Measurements from ENCODE around the gene TRMT1L. TPM values are rescaled to one million over a fixed set of nuclear protein-coding genes. Genes with fewer than 3 reads are reported as not detected.
"Not testable (repeated sequence)": the region's sequence is repeated elsewhere in the genome, so short reads cannot be mapped to it uniquely, and the experiment has no call there.

TRMT1L gene
- polyA plus RNA-seq, result 17.3 to 34.5 TPM (median 22.2 TPM) in 3 replicates
- polyA plus RNA-seq (2011; ENCODE audit: low read depth), result 10.7 TPM
- polyA plus RNA-seq (2011; cell fraction: cytosol; rRNA removed), result 14.9 and 22.5 TPM in 2 replicates
- polyA plus RNA-seq (2011; cell fraction: nucleus; rRNA removed), result 20.5 and 29.4 TPM in 2 replicates
- 9.5 and 10.1 TPM in 2 replicates for polyA plus RNA-seq (2012; ENCODE audit: low replicate concordance)
- polyA minus RNA-seq, result 28.8 to 41.3 TPM (median 37.9 TPM) in 3 replicates
- 18.4 TPM for polyA minus RNA-seq (2011; cell fraction: cytosol; rRNA and poly(A)+ RNA removed)
- polyA minus RNA-seq (2011; cell fraction: nucleus; rRNA and poly(A)+ RNA removed), result 20.4 and 45.8 TPM in 2 replicates

GRCh38 chr1:185156854-185157598 is at the start of gene TRMT1L, which contains the start of gene SWT1:
Gene TRMT1L, minus strand, starts transcription at chr1:185156953. Its CDS starts 241 bp downstream, at chr1:185156712.
Gene SWT1, plus strand, starts transcription at chr1:185157167. Its CDS starts 3,675 bp downstream, at chr1:185160842.
- peak within 1 kb of the TSS; percentile 89 for H3K4me2 ChIP-seq (ENCODE audit: control insufficient read depth, extremely low read depth, insufficient read depth, low read depth, low read length)
- peaks cover 6% of the 10 kb centered on the region for H3K4me1 ChIP-seq (ENCODE audit: control insufficient read depth, extremely low read depth, insufficient read depth, low read length)
- no peaks in the 10 kb centered on the region for H4K20me1 ChIP-seq (ENCODE audit: control insufficient read depth, extremely low read depth, insufficient read depth, low read length)
- H3K27ac ChIP-seq (ENCODE audit: control insufficient read depth, insufficient read depth, low read length), result peak within 1 kb of the TSS; percentile 86
- H3K9me3 ChIP-seq (ENCODE audit: control insufficient read depth, low read depth, low read length), result no peaks in the 10 kb centered on the region
- TF ChIP-seq CTCF (optimal IDR thresholded peaks at IDR 0.05 in 1 of 3, IDR thresholded peaks at IDR 0.05 in 1 of 3, conservative IDR thresholded peaks at IDR 0.05 in 1 of 3; ENCODE audit: extremely low read depth in 1 of 3, insufficient read depth in 2 of 3, low read length in 3 of 3) (no peak), EZH2 (IDR thresholded peaks at IDR 0.05; ENCODE audit: low read length) (no peak)
- no peaks in the 10 kb centered on the region for H3K36me3 ChIP-seq (ENCODE audit: control insufficient read depth in 2 of 2, extremely low read depth in 1 of 2, insufficient read depth in 2 of 2, low read length in 2 of 2)
- dilution Hi-C loops (cut with MboI; ENCODE audit: extremely low pct_ligation_motif_present, low sequenced_read_pairs), result no loop called here
- H3K27me3 ChIP-seq (ENCODE audit: control insufficient read depth, extremely low read depth, insufficient read depth, low read length), result no peaks in the 10 kb centered on the region
- no peaks in the 10 kb centered on the region for H3K9me1 ChIP-seq (ENCODE audit: control insufficient read depth, extremely low read depth, insufficient read depth, low read length)
- FAIRE-seq, result peak; percentile 94
- peak; percentile 77 for DNase-seq (ENCODE audit: low read depth, low spot score)
- peak within 1 kb of the TSS; percentile 97 for H2AFZ ChIP-seq (ENCODE audit: control insufficient read depth, low read length)
- H3K9ac ChIP-seq (ENCODE audit: control insufficient read depth, extremely low read depth, insufficient read depth, low read length), result peak within 1 kb of the TSS; percentile 86
- H3K4me3 ChIP-seq (ENCODE audit: control insufficient read depth in 2 of 3, extremely low read depth in 1 of 3, insufficient read depth in 2 of 3, low read depth in 1 of 3, low read length in 3 of 3), result peak within 1 kb of the TSS; percentile 90 to 96 (median 95)
- H3K79me2 ChIP-seq (ENCODE audit: control insufficient read depth, insufficient read depth, low read length), result peaks cover 12% of the 10 kb centered on the region

GRCh38 chr1:185200889-185201288 is 44.1 kb upstream of the TRMT1L start:
- dilution Hi-C loops (cut with MboI; ENCODE audit: extremely low pct_ligation_motif_present, low sequenced_read_pairs), result no loop called here
- no peak overlapping the region for H3K4me2 ChIP-seq (ENCODE audit: control insufficient read depth, extremely low read depth, insufficient read depth, low read depth, low read length)
- no peak overlapping the region for H3K4me3 ChIP-seq (ENCODE audit: control insufficient read depth in 2 of 3, extremely low read depth in 1 of 3, insufficient read depth in 2 of 3, low read depth in 1 of 3, low read length in 3 of 3)
- FAIRE-seq (no peak), DNase-seq (ENCODE audit: low read depth, low spot score) (no peak)
- H3K79me2 ChIP-seq (ENCODE audit: control insufficient read depth, insufficient read depth, low read length), result no peaks in the 10 kb centered on the region
- no peak for TF ChIP-seq EZH2 (IDR thresholded peaks at IDR 0.05; ENCODE audit: low read length)
- no peak for TF ChIP-seq CTCF (optimal IDR thresholded peaks at IDR 0.05 in 1 of 3, IDR thresholded peaks at IDR 0.05 in 1 of 3, conservative IDR thresholded peaks at IDR 0.05 in 1 of 3; ENCODE audit: extremely low read depth in 1 of 3, insufficient read depth in 2 of 3, low read length in 3 of 3)
- H2AFZ ChIP-seq (ENCODE audit: control insufficient read depth, low read length), result no peak overlapping the region
- no peaks in the 10 kb centered on the region for H3K9me1 ChIP-seq (ENCODE audit: control insufficient read depth, extremely low read depth, insufficient read depth, low read length)
- H3K9ac ChIP-seq (ENCODE audit: control insufficient read depth, extremely low read depth, insufficient read depth, low read length), result no peak overlapping the region
- H3K27ac ChIP-seq (ENCODE audit: control insufficient read depth, insufficient read depth, low read length), result no peak overlapping the region
- no peaks in the 10 kb centered on the region for H3K9me3 ChIP-seq (ENCODE audit: control insufficient read depth, low read depth, low read length)
- H3K36me3 ChIP-seq (ENCODE audit: control insufficient read depth in 2 of 2, extremely low read depth in 1 of 2, insufficient read depth in 2 of 2, low read length in 2 of 2), result no peaks in the 10 kb centered on the region
- no peaks in the 10 kb centered on the region for H3K4me1 ChIP-seq (ENCODE audit: control insufficient read depth, extremely low read depth, insufficient read depth, low read length)
- no peaks in the 10 kb centered on the region for H3K27me3 ChIP-seq (ENCODE audit: control insufficient read depth, extremely low read depth, insufficient read depth, low read length)
- no peaks in the 10 kb centered on the region for H4K20me1 ChIP-seq (ENCODE audit: control insufficient read depth, extremely low read depth, insufficient read depth, low read length)

GRCh38 chr1:185198712-185199111 is 42.0 kb upstream of the TRMT1L start:
- dilution Hi-C loops (cut with MboI; ENCODE audit: extremely low pct_ligation_motif_present, low sequenced_read_pairs), result not testable (repeated sequence)

More at GRCh38 chr1:185198712-185199111, 42.0 kb upstream of the TRMT1L start:
- FAIRE-seq; H3K4me3 ChIP-seq (ENCODE audit: control insufficient read depth in 2 of 3, extremely low read depth in 1 of 3, insufficient read depth in 2 of 3, low read depth in 1 of 3, low read length in 3 of 3); H2AFZ ChIP-seq (ENCODE audit: control insufficient read depth, low read length); H3K9ac ChIP-seq (ENCODE audit: control insufficient read depth, extremely low read depth, insufficient read depth, low read length); H3K27ac ChIP-seq (ENCODE audit: control insufficient read depth, insufficient read depth, low read length); H3K36me3 ChIP-seq (ENCODE audit: control insufficient read depth in 2 of 2, extremely low read depth in 1 of 2, insufficient read depth in 2 of 2, low read length in 2 of 2); H4K20me1 ChIP-seq (ENCODE audit: control insufficient read depth, extremely low read depth, insufficient read depth, low read length); H3K9me1 ChIP-seq (ENCODE audit: control insufficient read depth, extremely low read depth, insufficient read depth, low read length); DNase-seq (ENCODE audit: low read depth, low spot score); H3K4me2 ChIP-seq (ENCODE audit: control insufficient read depth, extremely low read depth, insufficient read depth, low read depth, low read length); H3K9me3 ChIP-seq (ENCODE audit: control insufficient read depth, low read depth, low read length); H3K79me2 ChIP-seq (ENCODE audit: control insufficient read depth, insufficient read depth, low read length); H3K4me1 ChIP-seq (ENCODE audit: control insufficient read depth, extremely low read depth, insufficient read depth, low read length); H3K27me3 ChIP-seq (ENCODE audit: control insufficient read depth, extremely low read depth, insufficient read depth, low read length): not testable (repeated sequence)
